ENCODE data around the gene FAM184A. TPM values are rescaled to one million over a fixed set of nuclear protein-coding genes. Genes with fewer than 3 reads are reported as not detected.

Gene FAM184A
- total RNA-seq, 1 donor from 2014 or later, result 15.4 TPM

DNA sequence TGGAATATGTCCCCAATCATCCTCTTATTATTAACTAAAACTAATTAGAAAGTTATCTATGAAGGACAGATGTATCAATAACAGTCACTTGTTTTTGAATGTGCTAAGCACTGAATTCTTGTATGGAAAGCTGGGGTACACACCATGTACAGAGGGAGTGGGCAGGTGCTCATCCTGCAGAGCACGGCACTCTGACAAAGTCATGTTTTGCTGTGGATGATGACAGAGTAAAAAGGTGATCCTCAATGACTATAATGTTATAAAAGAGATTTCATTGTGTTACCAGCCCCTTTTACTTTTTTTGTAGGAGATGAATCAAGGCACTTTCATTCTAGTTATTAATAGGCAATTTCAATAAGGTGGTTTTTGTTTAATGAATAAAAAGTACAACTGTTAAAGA is 92.2 kb downstream of the FAM184A start:
- ATAC-seq (no peak), DNase-seq (no peak)
- no peak overlapping the region for H3K4me3 ChIP-seq
- intact Hi-C loops (cut with DNase I), result no loop called here
- TF ChIP-seq, protein P1, sequence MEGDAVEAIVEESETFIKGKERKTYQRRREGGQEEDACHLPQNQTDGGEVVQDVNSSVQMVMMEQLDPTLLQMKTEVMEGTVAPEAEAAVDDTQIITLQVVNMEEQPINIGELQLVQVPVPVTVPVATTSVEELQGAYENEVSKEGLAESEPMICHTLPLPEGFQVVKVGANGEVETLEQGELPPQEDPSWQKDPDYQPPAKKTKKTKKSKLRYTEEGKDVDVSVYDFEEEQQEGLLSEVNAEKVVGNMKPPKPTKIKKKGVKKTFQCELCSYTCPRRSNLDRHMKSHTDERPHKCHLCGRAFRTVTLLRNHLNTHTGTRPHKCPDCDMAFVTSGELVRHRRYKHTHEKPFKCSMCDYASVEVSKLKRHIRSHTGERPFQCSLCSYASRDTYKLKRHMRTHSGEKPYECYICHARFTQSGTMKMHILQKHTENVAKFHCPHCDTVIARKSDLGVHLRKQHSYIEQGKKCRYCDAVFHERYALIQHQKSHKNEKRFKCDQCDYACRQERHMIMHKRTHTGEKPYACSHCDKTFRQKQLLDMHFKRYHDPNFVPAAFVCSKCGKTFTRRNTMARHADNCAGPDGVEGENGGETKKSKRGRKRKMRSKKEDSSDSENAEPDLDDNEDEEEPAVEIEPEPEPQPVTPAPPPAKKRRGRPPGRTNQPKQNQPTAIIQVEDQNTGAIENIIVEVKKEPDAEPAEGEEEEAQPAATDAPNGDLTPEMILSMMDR (IDR thresholded peaks at IDR 0.05), result no peak
- no peaks in the 10 kb centered on the region for H3K4me1 ChIP-seq
- H3K36me3 ChIP-seq, result no peaks in the 10 kb centered on the region
- H3K9me3 ChIP-seq, result no peaks in the 10 kb centered on the region
- no peaks in the 10 kb centered on the region for H3K27me3 ChIP-seq
- no peak overlapping the region for H3K27ac ChIP-seq

DNA sequence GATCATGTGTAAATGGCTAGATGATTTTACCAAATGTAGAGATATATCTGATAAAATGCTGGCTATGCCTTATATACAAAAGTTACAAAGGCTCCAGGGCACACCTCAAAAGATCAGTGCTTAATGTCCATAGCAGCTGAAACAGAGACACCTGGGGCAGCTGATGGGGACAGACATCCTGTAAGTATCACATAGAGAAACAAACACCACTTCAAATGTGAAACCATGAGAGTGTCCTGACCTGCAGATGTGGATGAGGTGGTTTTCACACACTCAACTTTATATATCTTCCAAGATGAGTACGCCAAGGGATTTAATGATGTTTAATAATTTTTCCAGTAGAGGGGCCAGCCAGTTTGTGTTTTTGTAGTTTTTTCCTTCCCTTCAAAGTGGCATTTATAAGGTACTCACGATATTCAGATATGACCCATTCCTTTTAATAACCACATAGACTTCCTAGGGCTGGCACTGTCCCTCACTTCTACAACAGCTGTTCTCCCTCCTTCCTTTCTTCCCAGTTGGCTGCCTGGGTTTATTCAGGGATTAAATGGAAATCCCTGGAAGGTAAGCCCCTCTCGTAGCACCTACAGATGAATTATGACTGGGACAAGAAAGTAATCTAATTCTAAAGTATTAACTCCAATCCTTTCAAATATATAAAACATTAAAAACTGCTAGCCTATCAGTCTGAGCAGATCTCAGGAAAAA is 93.2 kb downstream of the FAM184A start:
- TF ChIP-seq, protein P1 (IDR thresholded peaks at IDR 0.05), result no peak
- no peaks in the 10 kb centered on the region for H3K27me3 ChIP-seq
- H3K27ac ChIP-seq, result no peak overlapping the region
- intact Hi-C loops (cut with DNase I), result no loop called here
- no peak overlapping the region for H3K4me3 ChIP-seq
- H3K9me3 ChIP-seq, result no peaks in the 10 kb centered on the region
- DNase-seq (no peak), ATAC-seq (no peak)
- no peaks in the 10 kb centered on the region for H3K36me3 ChIP-seq
- H3K4me1 ChIP-seq, result no peaks in the 10 kb centered on the region

DNA sequence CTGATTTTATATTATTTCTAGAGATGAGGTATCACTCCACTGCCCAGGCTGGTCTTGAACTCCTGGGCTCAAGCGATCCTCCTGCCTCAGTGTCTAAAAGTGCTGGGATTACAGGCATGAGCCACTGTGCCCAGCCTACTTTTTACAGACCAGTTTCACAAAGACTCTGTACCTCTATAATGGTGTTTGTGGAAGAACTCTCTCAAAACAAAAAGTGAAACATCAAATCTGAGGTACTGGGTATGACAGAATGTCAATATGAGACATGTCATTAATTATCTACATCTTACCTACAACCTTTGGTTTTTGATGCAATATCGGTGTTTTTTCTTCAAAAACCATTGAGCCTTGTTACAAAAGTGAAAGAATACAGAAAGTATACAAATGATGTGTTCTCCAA is 94.1 kb downstream of the FAM184A start:
- DNase-seq (no peak), ATAC-seq (no peak)
- TF ChIP-seq, protein P1 (IDR thresholded peaks at IDR 0.05), result no peak
- intact Hi-C loops (cut with DNase I), result no loop called here
- Histone ChIP-seq H3K27ac (no peak overlapping the region), H3K9me3 (no peaks in the 10 kb centered on the region), H3K27me3 (no peaks in the 10 kb centered on the region), H3K4me1 (no peaks in the 10 kb centered on the region), H3K36me3 (no peaks in the 10 kb centered on the region), H3K4me3 (no peak overlapping the region)

DNA sequence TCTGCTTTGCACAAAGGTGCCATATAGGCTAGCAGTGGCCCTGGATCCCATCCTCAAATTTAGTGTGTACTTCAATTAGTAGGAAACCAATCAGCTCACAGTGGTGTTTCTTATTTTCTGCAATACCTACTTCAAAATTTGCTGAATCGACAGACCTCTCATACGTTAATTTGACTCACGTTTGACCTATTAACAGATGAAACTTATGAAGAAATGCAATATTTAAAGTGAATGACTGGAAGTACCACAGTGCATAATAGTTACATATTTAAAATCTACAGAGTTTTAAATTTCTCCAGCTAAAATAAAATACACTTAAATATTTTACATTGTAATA is 95.9 kb downstream of the FAM184A start:
- no peaks in the 10 kb centered on the region for H3K9me3 ChIP-seq
- ATAC-seq, result no peak
- no peaks in the 10 kb centered on the region for H3K36me3 ChIP-seq
- no peaks in the 10 kb centered on the region for H3K4me1 ChIP-seq
- TF ChIP-seq, protein P1 (IDR thresholded peaks at IDR 0.05), result no peak
- DNase-seq, result no peak
- intact Hi-C loops (cut with DNase I), result no loop called here
- H3K4me3 ChIP-seq, result no peak overlapping the region
- H3K27me3 ChIP-seq, result no peaks in the 10 kb centered on the region
- H3K27ac ChIP-seq, result no peak overlapping the region

DNA sequence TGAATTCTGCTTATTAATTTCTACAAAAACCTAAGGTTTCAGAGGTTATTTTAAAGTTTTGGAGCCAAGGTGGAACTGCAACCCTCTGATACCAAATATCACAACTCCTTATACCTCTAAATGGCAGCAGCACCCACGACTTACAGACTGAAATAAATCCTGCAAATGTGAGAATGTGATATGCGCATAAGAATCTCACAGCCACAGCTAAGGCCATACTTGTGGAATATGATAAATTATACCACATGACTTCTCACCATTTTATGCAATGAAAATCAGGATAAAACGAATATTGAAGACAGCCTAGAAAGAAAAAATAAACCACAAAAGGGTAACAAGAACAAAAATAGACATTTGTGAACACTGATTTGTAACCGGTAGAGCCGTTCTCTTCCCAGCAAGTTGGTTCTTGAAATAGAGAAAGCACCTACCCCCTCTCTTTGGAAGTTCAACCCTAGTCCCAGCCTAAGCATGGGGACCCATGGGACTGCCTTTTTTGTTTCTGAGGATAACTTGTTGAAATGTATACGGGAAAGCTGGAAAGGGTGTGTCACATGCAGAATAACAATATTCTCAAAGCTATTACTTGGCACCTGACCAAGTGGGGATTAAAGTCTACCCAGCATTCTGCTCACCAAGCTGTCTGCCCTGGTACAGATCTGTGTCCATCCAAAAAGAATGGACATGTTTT is 96.4 kb downstream of the FAM184A start:
- Histone ChIP-seq H3K4me3 (no peak overlapping the region), H3K36me3 (no peaks in the 10 kb centered on the region), H3K4me1 (no peaks in the 10 kb centered on the region), H3K9me3 (no peaks in the 10 kb centered on the region), H3K27me3 (no peaks in the 10 kb centered on the region), H3K27ac (no peak overlapping the region)
- TF ChIP-seq, protein P1 (IDR thresholded peaks at IDR 0.05), result no peak
- DNase-seq, result no peak
- ATAC-seq, result no peak
- intact Hi-C loops (cut with DNase I), result no loop called here
